H9 (cell line): ENCODE results near the gene PRKAG1. TPM values are rescaled to one million over a fixed set of nuclear protein-coding genes. Genes with fewer than 3 reads are reported as not detected.

ENCODE experiments used
- DNase-seq: peaks from one replicate; pipeline ENCODE4 v3.0.0-alpha.2; 2017
- H2AFZ ChIP-seq: one replicate; pipeline ENCODE4 v1.6.1; 2013; ENCODE audit warnings: mild to moderate bottlenecking, low read length, control low read depth, moderate library complexity
- H2AK5ac ChIP-seq: 2 replicates; pipeline ENCODE4 v1.6.1; 2013; ENCODE audit warnings: low read length, control low read depth, mixed read lengths; ENCODE audit not compliant: insufficient read length
- H2BK120ac ChIP-seq: one replicate; pipeline ENCODE4 v1.6.1; 2013; ENCODE audit warnings: low read depth, mild to moderate bottlenecking, low read length, control low read depth, inconsistent platforms; ENCODE audit not compliant: poor library complexity, severe bottlenecking
- H2BK12ac ChIP-seq: 2 replicates; pipeline ENCODE4 v1.6.1; 2013; ENCODE audit warnings: low read length, control low read depth, mixed read lengths, low read depth; ENCODE audit not compliant: insufficient read length
- H2BK15ac ChIP-seq: 2 replicates; pipeline ENCODE4 v1.6.1; 2013; ENCODE audit warnings: low read depth, low read length, control low read depth
- H2BK20ac ChIP-seq: one replicate; pipeline ENCODE4 v1.6.1; 2013; ENCODE audit warnings: low read depth, mild to moderate bottlenecking, low read length, control low read depth, inconsistent platforms; ENCODE audit not compliant: poor library complexity, severe bottlenecking
- H2BK5ac ChIP-seq: 2 replicates; pipeline ENCODE4 v1.6.1; 2013; ENCODE audit warnings: low read length, control low read depth, mixed read lengths; ENCODE audit not compliant: insufficient read length
- H3K14ac ChIP-seq: 2 replicates; pipeline ENCODE4 v1.6.1; 2013; ENCODE audit warnings: low read length, control low read depth; ENCODE audit not compliant: insufficient read depth
- H3K18ac ChIP-seq: 2 replicates; pipeline ENCODE4 v1.6.1; 2013; ENCODE audit warnings: low read depth, mild to moderate bottlenecking, mixed read lengths, low read length, control low read depth; ENCODE audit not compliant: insufficient read length
- H3K23ac ChIP-seq: 2 replicates; pipeline ENCODE4 v1.6.1; 2013; ENCODE audit warnings: low read length, control low read depth, mixed read lengths, low read depth; ENCODE audit not compliant: insufficient read length
- H3K23me2 ChIP-seq: 2 replicates; pipeline ENCODE4 v1.6.1; 2013; ENCODE audit warnings: low read depth, mild to moderate bottlenecking, mixed read lengths, low read length, control low read depth; ENCODE audit not compliant: insufficient read length, poor library complexity, severe bottlenecking
- H3K27ac ChIP-seq: 2 replicates; pipeline ENCODE4 v1.5.1; 2013; ENCODE audit warnings: low read length, control low read depth, mixed read lengths, low read depth; ENCODE audit not compliant: insufficient read length
- H3K27me3 ChIP-seq: 2 replicates; pipeline ENCODE4 v1.6.1; 2013; ENCODE audit warnings: low read length, control low read depth, inconsistent platforms; ENCODE audit not compliant: insufficient read depth
- H3K4ac ChIP-seq: 2 replicates; pipeline ENCODE4 v1.6.1; 2013; ENCODE audit warnings: low read depth, mild to moderate bottlenecking, control low read depth, inconsistent platforms, low read length, moderate library complexity
- H3K4me1 ChIP-seq: 2 replicates; pipeline ENCODE4 v1.6.1; 2013; ENCODE audit warnings: low read length, control low read depth, inconsistent platforms; ENCODE audit not compliant: insufficient read depth
- H3K4me2 ChIP-seq: 2 replicates; pipeline ENCODE4 v1.6.1; 2013; ENCODE audit warnings: low read length, control low read depth, mixed read lengths; ENCODE audit not compliant: insufficient read length, insufficient read depth
- H3K56ac ChIP-seq: 2 replicates; pipeline ENCODE4 v1.6.1; 2013; ENCODE audit warnings: low read depth, mild to moderate bottlenecking, mixed read lengths, low read length, control low read depth; ENCODE audit not compliant: insufficient read length
- H3K79me1 ChIP-seq: 2 replicates; pipeline ENCODE4 v1.6.1; 2013; ENCODE audit warnings: low read depth, mild to moderate bottlenecking, moderate library complexity, low read length, control low read depth, inconsistent platforms; ENCODE audit not compliant: insufficient read depth, poor library complexity, severe bottlenecking
- H3K79me2 ChIP-seq: 2 replicates; pipeline ENCODE4 v1.6.1; 2013; ENCODE audit warnings: low read length, control low read depth, inconsistent platforms; ENCODE audit not compliant: insufficient read depth
- H3K9ac ChIP-seq: 2 replicates; pipeline ENCODE4 v1.6.1; 2013; ENCODE audit warnings: low read length, control low read depth, mixed read lengths; ENCODE audit not compliant: insufficient read length; ENCODE audit errors: extremely low read depth
- H3K9me3 ChIP-seq: one replicate; pipeline ENCODE4 v1.6.1; 2013; ENCODE audit warnings: low read depth, low read length, inconsistent platforms; ENCODE audit not compliant: control insufficient read depth
- H3T11ph ChIP-seq: one replicate; pipeline ENCODE4 v1.6.1; 2013; ENCODE audit warnings: mild to moderate bottlenecking, low read length, control low read depth, inconsistent platforms
- H4K20me1 ChIP-seq: one replicate; pipeline ENCODE4 v1.6.1; 2013; ENCODE audit not compliant: control insufficient read depth, insufficient read length, insufficient read depth
- H4K5ac ChIP-seq: 2 replicates; pipeline ENCODE4 v1.6.1; 2013; ENCODE audit warnings: low read depth, mild to moderate bottlenecking, mixed read lengths, low read length, control low read depth; ENCODE audit not compliant: insufficient read length
- H4K8ac ChIP-seq: replicated peaks from 2 replicates; pipeline ENCODE4 v1.6.1; 2013; ENCODE audit warnings: low read length, control low read depth, mixed read lengths, low read depth; ENCODE audit not compliant: insufficient read length
- H4K91ac ChIP-seq: 2 replicates; pipeline ENCODE4 v1.6.1; 2013; ENCODE audit warnings: low read depth, mild to moderate bottlenecking, moderate library complexity, mixed read lengths, low read length, control low read depth; ENCODE audit not compliant: insufficient read length
- H3K27ac Mint-ChIP-seq, 3 experiments: 2 replicates in 2 of 3; 3 replicates in 1 of 3; pipeline ENCODE4 v1.8.0; 2020 to 2021; ENCODE audit warnings: mixed read lengths in 3 of 3, mild to moderate bottlenecking in 1 of 3, moderate library complexity in 1 of 3
- H3K27me3 Mint-ChIP-seq: 2 replicates; pipeline ENCODE4 v1.8.0; 2021; ENCODE audit warnings: low read depth, mild to moderate bottlenecking, moderate library complexity, mixed read lengths
- H3K36me3 Mint-ChIP-seq, 3 experiments: 2 replicates in 2 of 3; 3 replicates in 1 of 3; pipeline ENCODE4 v1.8.0; 2020 to 2021; ENCODE audit warnings: low read depth in 3 of 3, mixed read lengths in 3 of 3; ENCODE audit not compliant: insufficient read depth in 1 of 3
- H3K4me1 Mint-ChIP-seq, 2 experiments: 2 replicates each; pipeline ENCODE4 v1.8.0; 2020; ENCODE audit warnings: mixed read lengths in 2 of 2
- H3K4me3 Mint-ChIP-seq, 2 experiments: 2 replicates in 1 of 2; 3 replicates in 1 of 2; pipeline ENCODE4 v1.8.0; 2020 to 2021; ENCODE audit warnings: mild to moderate bottlenecking in 2 of 2, mixed read lengths in 2 of 2, moderate library complexity in 1 of 2
- H3K9me3 Mint-ChIP-seq, 2 experiments: 2 replicates in 1 of 2; 3 replicates in 1 of 2; pipeline ENCODE4 v1.8.0; 2020; ENCODE audit warnings: mild to moderate bottlenecking in 2 of 2, mixed read lengths in 2 of 2, moderate library complexity in 1 of 2
- CTCF ChIP-seq: fragments of 200-600 bp; sonication (generic); conservative IDR thresholded peaks from 3 replicates; pipeline ENCODE4 v1.8.0; 2021; ENCODE audit warnings: antibody characterized with exemption, mild to moderate bottlenecking
- WGBS: extraction: QIAGEN DNeasy Blood & Tissue Kit; methylation state at CpG from one replicate; pipeline ENCODE4 v1.1.7; 2013; ENCODE audit warnings: missing lambda C conversion rate, low lambda C conversion rate, mixed read lengths; ENCODE audit not compliant: insufficient read length; ENCODE audit errors: extremely low coverage; 5-methylcytosine and 5-hydroxymethylcytosine counted together
- total RNA-seq: library from RNA; stranded (reverse); gene quantifications from 2 replicates; pipeline ENCODE4 v1.2.1, GENCODE V29; 2021

Gene PRKAG1
- total RNA-seq, 1 experiment from 2014 or later = 34.8 TPM

- no peak overlapping the region for H2BK20ac ChIP-seq
- no peak overlapping the region for H3K4me2 ChIP-seq
- H3K14ac ChIP-seq = no peak overlapping the region
- H3K4me1 ChIP-seq = no peaks in the 10 kb centered on the region
- H2AFZ ChIP-seq = no peak overlapping the region
- no peaks in the 10 kb centered on the region for H3K9me3 ChIP-seq
- H3K79me2 ChIP-seq = no peaks in the 10 kb centered on the region
- peaks cover 9% of the 10 kb centered on the region for H3K23me2 ChIP-seq
- Mint-ChIP-seq H3K9me3 (no peaks in the 10 kb centered on the region), H3K36me3 (peaks cover 16 to 48% (median 40%) of the 10 kb centered on the region in 3 experiments), H3K27ac (peak overlapping the region in 1 of 3 experiments; percentile 68; a peak in 1 of 7 replicates), H3K27me3 (no peaks in the 10 kb centered on the region; the same call in 1 of the 2 replicates), H3K4me1 (peaks cover 15% of the 10 kb centered on the region in 2 experiments), H3K4me3 (no peak overlapping the region)
- H3K9ac ChIP-seq = no peak overlapping the region
- no peak overlapping the region for H3K4ac ChIP-seq
- H4K5ac ChIP-seq = no peak overlapping the region
- no peak for TF ChIP-seq CTCF
- H3K56ac ChIP-seq = no peak overlapping the region
- H3K79me1 ChIP-seq = peaks cover 3% of the 10 kb centered on the region
- H4K91ac ChIP-seq = no peak overlapping the region
- no peak overlapping the region for H4K8ac ChIP-seq
- H3K27me3 ChIP-seq = no peaks in the 10 kb centered on the region; the same call in 1 of the 2 replicates
- no peak overlapping the region for H3K23ac ChIP-seq
- H3K27ac ChIP-seq = no peak overlapping the region
- no peak overlapping the region for H2BK5ac ChIP-seq
- no peaks in the 10 kb centered on the region for H4K20me1 ChIP-seq
- no peak overlapping the region for H2BK120ac ChIP-seq
- H2BK12ac ChIP-seq = no peak overlapping the region
- DNase-seq = peak; percentile 32
- H2AK5ac ChIP-seq = no peak overlapping the region
- no CpG with 5 or more reads among the region's 6 CpGs for WGBS
- H2BK15ac ChIP-seq = no peak overlapping the region
- H3K18ac ChIP-seq = no peak overlapping the region
- H3T11ph ChIP-seq = no peak overlapping the region
These were observed 1.9 kb upstream of the PRKAG1 start for GRCh38 chr12:49020441-49020840.
